H1 (cell line): ENCODE results near the gene MAN1C1.

ENCODE experiments used
- EGR1 ChIP-seq: IDR thresholded peaks from 2 replicates; pipeline ENCODE4 v1.6.1; 2011; ENCODE audit warnings: low read depth, low read length, borderline replicate concordance
- JUN ChIP-seq: IDR thresholded peaks from 2 replicates; pipeline ENCODE4 v1.6.1; 2011; ENCODE audit warnings: low read depth, mild to moderate bottlenecking, improper control_type of control experiment, low read length
- NANOG ChIP-seq: IDR thresholded peaks from 2 replicates; pipeline ENCODE4 v1.6.1; 2011; ENCODE audit warnings: low read length, low read depth, mild to moderate bottlenecking, inconsistent platforms; ENCODE audit not compliant: insufficient read depth, poor library complexity, severe bottlenecking
- ZNF274 ChIP-seq: IDR thresholded peaks from 2 replicates; pipeline ENCODE4 v1.7.0; 2012; ENCODE audit warnings: low read length, borderline replicate concordance; ENCODE audit errors: extremely low read depth

DNA sequence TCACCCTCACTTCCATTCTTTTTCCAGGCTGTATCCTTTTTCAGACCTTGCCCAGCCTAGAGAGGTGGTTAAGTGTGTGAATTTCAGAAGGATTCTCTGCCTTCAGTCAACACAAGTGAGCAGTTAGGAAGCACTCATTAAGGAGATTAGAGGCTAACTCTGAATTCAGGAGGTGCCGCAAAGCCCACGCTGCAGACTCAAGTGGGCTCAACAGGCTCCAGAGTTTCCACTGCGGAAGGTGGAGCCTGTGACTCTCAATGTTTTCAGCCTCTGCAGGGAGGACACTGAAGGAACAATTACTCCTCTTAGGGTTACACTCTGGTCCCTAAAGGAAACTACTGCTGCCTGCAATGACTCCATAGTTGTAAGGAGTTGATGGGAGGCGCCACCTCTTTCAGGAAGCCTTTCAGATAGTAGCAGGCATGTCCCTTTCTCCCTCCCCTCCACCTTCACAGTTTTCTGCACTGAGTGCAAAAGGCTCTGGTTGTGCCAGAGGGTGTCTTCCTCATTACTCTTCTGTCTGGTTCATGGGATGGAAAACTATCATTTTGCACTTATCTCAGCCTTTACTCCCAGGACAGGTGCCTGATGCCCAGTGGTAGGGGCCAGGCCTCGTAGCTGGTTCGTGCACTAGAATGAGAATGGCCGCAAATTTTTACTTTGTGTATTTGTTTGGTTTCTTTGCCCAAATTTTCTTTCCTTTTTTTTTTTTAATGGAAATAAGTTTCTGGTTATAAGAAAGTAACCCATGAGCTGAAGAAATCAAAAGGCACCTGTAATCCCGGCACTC lies 128.2 kb downstream of the MAN1C1 start:
- TF ChIP-seq NANOG (no peak), ZNF274 (no peak), EGR1 (no peak), JUN (no peak)
